Lower leg skin (tissue), 4 donors: ENCODE results near the gene P4HA3. TPM values are rescaled to one million over a fixed set of nuclear protein-coding genes. Genes with fewer than 3 reads are reported as not detected.

Experiments
- DNase-seq, 2 donors: peaks; one replicate each; pipeline ENCODE4 v3.0.0-alpha.2; 2019; ENCODE audit warnings: low spot score in 2 of 2
- H3K4me3 ChIP-seq: fragments of 200-600 bp; sonication (generic); 2 replicates; pipeline ENCODE4 v1.5.1; 2017; ENCODE audit warnings: mild to moderate bottlenecking, low read depth; ENCODE audit not compliant: poor library complexity, severe bottlenecking
- CTCF ChIP-seq, 3 donors: fragments of 450-650 bp; IDR thresholded peaks; one replicate each; pipeline ENCODE4 v1.5.1; 2016; ENCODE audit warnings: antibody characterized with exemption in 3 of 3, mild to moderate bottlenecking in 3 of 3, moderate library complexity in 2 of 3
- POLR2A ChIP-seq, 2 donors: fragments of 450-650 bp; IDR thresholded peaks; one replicate each; pipeline ENCODE4 v1.6.1; 2016 to 2017; ENCODE audit warnings: antibody characterized with exemption in 2 of 2, mild to moderate bottlenecking in 1 of 2, moderate library complexity in 1 of 2
- WGBS, 2 donors: methylation state at CpG; one replicate each; pipeline ENCODE4 v1.1.5; 2018; 5-methylcytosine and 5-hydroxymethylcytosine counted together
- intact Hi-C: fragments of 100-400 bp; cut with DNase I; formaldehyde crosslinking; loops from one replicate; pipeline ENCODE4 v1.15.0; 2023; ENCODE audit warnings: low total_unique reads
- total RNA-seq, 4 donors: library from RNA; depleted of rRNA; stranded (reverse); fragments of >200 nt; gene quantifications; one replicate each; pipeline ENCODE4 v1.1.0, GENCODE V29; 2016

Gene P4HA3
- total RNA-seq, 4 donors from 2014 or later: 0.17 to 0.81 TPM; not detected in 2

DNA sequence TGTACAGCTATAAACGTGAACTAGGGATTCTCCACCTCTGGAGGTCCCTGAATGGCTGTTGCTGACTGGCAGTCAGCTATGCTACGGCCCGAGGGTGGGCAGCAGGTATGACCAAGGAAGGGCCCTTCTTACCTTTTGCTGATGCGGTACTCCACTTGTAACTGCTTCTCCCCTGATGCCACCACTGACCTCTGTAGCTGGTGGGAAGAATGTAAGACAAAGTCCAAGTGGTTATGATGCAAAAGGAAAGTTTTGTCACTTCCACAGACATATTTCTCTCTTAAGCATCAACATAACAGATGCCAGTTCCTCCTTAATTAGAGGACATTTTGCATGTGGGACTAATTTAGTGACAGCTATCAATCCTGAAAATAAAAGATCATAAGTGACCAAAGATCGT is 32.2 kb downstream of the P4HA3 start:
- H3K4me3 ChIP-seq: no peak overlapping the region
- TF ChIP-seq CTCF (IDR thresholded peaks at IDR 0.05): no peak
- no peak for TF ChIP-seq POLR2A (IDR thresholded peaks at IDR 0.05)
- 70 to 74% methylated on average over 5 of the region's 5 CpGs for WGBS, 2 donors
- no peak for DNase-seq
- intact Hi-C loops: no loop called here

DNA sequence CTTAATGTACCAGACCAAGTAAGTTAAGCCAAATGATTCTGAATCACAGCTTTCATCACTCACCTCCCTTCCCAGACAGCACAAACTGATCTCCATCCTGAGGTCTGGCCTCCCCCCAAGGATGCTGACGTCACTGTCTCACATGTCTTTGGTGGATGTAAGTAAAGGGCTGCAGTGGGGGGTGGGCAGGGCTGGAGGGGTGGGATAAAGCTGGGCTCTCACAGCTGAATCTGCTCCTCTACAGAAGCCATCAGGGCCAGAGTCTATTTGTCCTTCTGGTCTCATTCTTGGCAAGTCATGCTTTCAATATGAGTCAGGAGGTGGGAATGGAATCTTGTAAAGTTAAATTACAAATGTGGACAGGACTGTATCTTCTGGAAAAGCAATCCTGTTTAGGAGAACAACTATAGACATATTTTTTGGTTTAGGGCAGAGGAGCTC is 32.7 kb downstream of the P4HA3 start:
- peak in 1 of 2 donors; percentile 59 for DNase-seq
- intact Hi-C loops: no loop called here
- WGBS, 2 donors: 50 to 58% methylated on average over 1 of the region's 1 CpG
- no peak for TF ChIP-seq POLR2A (IDR thresholded peaks at IDR 0.05)
- no peak for TF ChIP-seq CTCF (IDR thresholded peaks at IDR 0.05)
- no peak overlapping the region for H3K4me3 ChIP-seq

DNA sequence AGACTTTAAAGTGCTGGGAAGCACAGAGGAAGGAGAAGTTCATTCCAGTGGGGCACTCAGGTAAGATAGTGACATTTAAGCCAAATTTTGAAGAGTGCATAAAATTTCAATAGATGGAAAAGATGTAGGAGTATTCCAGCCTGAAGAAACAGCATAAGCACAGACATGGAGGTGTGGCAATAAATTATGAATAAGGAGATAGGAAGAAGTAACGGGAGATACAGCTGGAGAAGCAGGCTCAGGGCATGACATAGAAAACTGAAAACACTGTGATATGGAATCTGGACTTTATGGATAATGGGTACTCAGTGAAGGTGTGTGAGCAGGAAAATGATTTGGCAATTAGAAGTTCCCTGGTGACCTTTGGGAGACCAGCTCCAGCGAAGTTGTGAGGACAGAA is 33.3 kb downstream of the P4HA3 start:
- no peak for TF ChIP-seq CTCF (IDR thresholded peaks at IDR 0.05)
- TF ChIP-seq POLR2A (IDR thresholded peaks at IDR 0.05): no peak
- DNase-seq: no peak
- intact Hi-C loops: no loop called here
- WGBS, 2 donors: 82 to 83% methylated on average over 2 of the region's 2 CpGs
- H3K4me3 ChIP-seq: no peak overlapping the region

DNA sequence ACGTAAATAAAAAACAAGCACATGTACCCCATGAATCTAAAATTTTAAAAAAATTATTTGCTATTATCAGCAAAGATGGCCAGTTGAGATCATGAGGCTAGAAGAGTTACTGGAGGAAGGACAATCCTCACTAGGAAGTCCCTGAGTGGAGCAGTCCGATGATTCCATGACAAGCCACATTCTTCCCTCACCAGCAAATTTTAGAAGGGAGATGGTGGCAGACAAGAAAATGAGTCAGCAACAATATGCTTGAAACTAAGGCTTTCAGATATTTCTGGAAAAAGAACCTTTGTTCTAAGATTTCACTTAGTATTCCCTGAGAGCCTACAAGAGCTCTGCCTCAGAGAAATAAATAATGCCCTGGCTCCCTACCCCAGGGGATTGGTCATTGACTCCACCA is 34.9 kb downstream of the P4HA3 start:
- no peak overlapping the region for H3K4me3 ChIP-seq
- TF ChIP-seq POLR2A (IDR thresholded peaks at IDR 0.05) (no peak), CTCF (IDR thresholded peaks at IDR 0.05) (no peak)
- WGBS, 2 donors: 89 to 94% methylated on average over 2 of the region's 2 CpGs
- intact Hi-C loops: no loop called here
- no peak for DNase-seq

- no peak overlapping the region for H3K4me3 ChIP-seq
- no peak for TF ChIP-seq CTCF (IDR thresholded peaks at IDR 0.05)
- TF ChIP-seq POLR2A (IDR thresholded peaks at IDR 0.05): no peak
- intact Hi-C loops: no loop called here
- WGBS, 2 donors: 68 to 97% methylated on average over 4 of the region's 4 CpGs
- DNase-seq: no peak
Measured at GRCh38 chr11:74272276-74272675, 39.2 kb downstream of the P4HA3 start.

- peak in 1 of 2 donors; percentile 61 for DNase-seq
- intact Hi-C loops: no loop called here
- TF ChIP-seq CTCF (IDR thresholded peaks at IDR 0.05) (no peak), POLR2A (IDR thresholded peaks at IDR 0.05) (no peak)
- WGBS, 2 donors: 61 to 67% methylated on average over 11 of the region's 11 CpGs
- H3K4me3 ChIP-seq: no peak overlapping the region
Measured at GRCh38 chr11:74269161-74269811, 42.2 kb downstream of the P4HA3 start.
